ENCODE data around the gene DCC. TPM values are rescaled to one million over a fixed set of nuclear protein-coding genes. Genes with fewer than 3 reads are reported as not detected.

DCC gene
- total RNA-seq, 1 donor from 2014 or later: not detected

GRCh38 chr18:52567360-52567759 is 227.4 kb downstream of the DCC start:
- no peak overlapping the region for H3K27ac Mint-ChIP-seq (ENCODE audit: unreplicated experiment)
- DNase-seq (ENCODE audit: low spot score): no peak
- H3K36me3 Mint-ChIP-seq (ENCODE audit: low read depth): no peaks in the 10 kb centered on the region
- peaks cover under 1% of the 10 kb centered on the region for H3K27me3 Mint-ChIP-seq (ENCODE audit: low read depth)
- no peak for TF ChIP-seq CTCF (IDR thresholded peaks at IDR 0.05)
- H3K9me3 Mint-ChIP-seq (ENCODE audit: low read depth): no peaks in the 10 kb centered on the region
- H3K4me1 Mint-ChIP-seq (ENCODE audit: low read depth): peaks cover 10% of the 10 kb centered on the region
- H3K4me3 Mint-ChIP-seq (ENCODE audit: unreplicated experiment): no peak overlapping the region

- no peak for DNase-seq (ENCODE audit: low spot score)
- peaks cover 2% of the 10 kb centered on the region for H3K27me3 Mint-ChIP-seq (ENCODE audit: low read depth)
- H3K27ac Mint-ChIP-seq (ENCODE audit: unreplicated experiment): no peak overlapping the region
- no peaks in the 10 kb centered on the region for H3K36me3 Mint-ChIP-seq (ENCODE audit: low read depth)
- no peaks in the 10 kb centered on the region for H3K9me3 Mint-ChIP-seq (ENCODE audit: low read depth)
- peaks cover 10% of the 10 kb centered on the region for H3K4me1 Mint-ChIP-seq (ENCODE audit: low read depth)
- TF ChIP-seq CTCF (IDR thresholded peaks at IDR 0.05): no peak
- no peak overlapping the region for H3K4me3 Mint-ChIP-seq (ENCODE audit: unreplicated experiment)
Observed at GRCh38 chr18:52569492-52569891, 229.5 kb downstream of the DCC start.

GRCh38 chr18:52570975-52571374 is 231.0 kb downstream of the DCC start:
- Mint-ChIP-seq H3K27me3 (ENCODE audit: low read depth) (peaks cover 2% of the 10 kb centered on the region), H3K27ac (ENCODE audit: unreplicated experiment) (no peak overlapping the region), H3K9me3 (ENCODE audit: low read depth) (no peaks in the 10 kb centered on the region), H3K4me3 (ENCODE audit: unreplicated experiment) (no peak overlapping the region), H3K4me1 (ENCODE audit: low read depth) (peaks cover 10% of the 10 kb centered on the region), H3K36me3 (ENCODE audit: low read depth) (no peaks in the 10 kb centered on the region)
- DNase-seq (ENCODE audit: low spot score): no peak
- TF ChIP-seq CTCF (IDR thresholded peaks at IDR 0.05): no peak

GRCh38 chr18:52572036-52573000 is 232.3 kb downstream of the DCC start:
- H3K36me3 Mint-ChIP-seq (ENCODE audit: low read depth): no peaks in the 10 kb centered on the region
- H3K9me3 Mint-ChIP-seq (ENCODE audit: low read depth): peaks cover 2% of the 10 kb centered on the region
- H3K4me3 Mint-ChIP-seq (ENCODE audit: unreplicated experiment): no peak overlapping the region
- no peak overlapping the region for H3K27ac Mint-ChIP-seq (ENCODE audit: unreplicated experiment)
- DNase-seq (ENCODE audit: low spot score): no peak
- TF ChIP-seq CTCF (IDR thresholded peaks at IDR 0.05): no peak
- peaks cover 10% of the 10 kb centered on the region for H3K4me1 Mint-ChIP-seq (ENCODE audit: low read depth)
- H3K27me3 Mint-ChIP-seq (ENCODE audit: low read depth): peaks cover 2% of the 10 kb centered on the region

- Mint-ChIP-seq H3K36me3 (ENCODE audit: low read depth) (no peaks in the 10 kb centered on the region), H3K4me3 (ENCODE audit: unreplicated experiment) (no peak overlapping the region), H3K27ac (ENCODE audit: unreplicated experiment) (no peak overlapping the region), H3K27me3 (ENCODE audit: low read depth) (no peaks in the 10 kb centered on the region), H3K9me3 (ENCODE audit: low read depth) (peaks cover 2% of the 10 kb centered on the region), H3K4me1 (ENCODE audit: low read depth) (no peaks in the 10 kb centered on the region)
- TF ChIP-seq CTCF (IDR thresholded peaks at IDR 0.05): no peak
- no peak for DNase-seq (ENCODE audit: low spot score)
Observed at GRCh38 chr18:52577795-52578194, 237.8 kb downstream of the DCC start.

Data from chondrocyte (in vitro differentiated cells).